K562 (cell line): Measurements from ENCODE around the gene ANO8. TPM values are rescaled to one million over a fixed set of nuclear protein-coding genes. Genes with fewer than 3 reads are reported as not detected.

Source experiments
- CC2D1A ChIP-seq: fragments of 450-650 bp; IDR thresholded peaks from 2 replicates; pipeline ENCODE4 v1.6.1; 2017; ENCODE audit warnings: mild to moderate bottlenecking
- CREB3 ChIP-seq: fragments of 450-650 bp; conservative IDR thresholded peaks from 2 replicates; pipeline ENCODE4 v1.6.1; 2016; ENCODE audit warnings: missing genetic modification characterization, low read depth, mild to moderate bottlenecking, missing compliant biosample characterization, moderate library complexity
- CREBBP ChIP-seq: IDR thresholded peaks from one replicate; pipeline ENCODE4 v1.6.1; 2012; ENCODE audit warnings: low read depth, mild to moderate bottlenecking, control low read depth, inconsistent platforms, low read length
- DMBX1 ChIP-seq: fragments of 250-450 bp; sonication (Bioruptor Pico); IDR thresholded peaks from 2 replicates; pipeline ENCODE4 v1.8.0; 2022; ENCODE audit warnings: inconsistent platforms, mild to moderate bottlenecking, moderate library complexity, borderline replicate concordance
- DNMT1 ChIP-seq: fragments of 450-650 bp; IDR thresholded peaks from 2 replicates; pipeline ENCODE4 v1.6.1; 2016; ENCODE audit warnings: antibody characterized with exemption, mild to moderate bottlenecking
- ELF2 ChIP-seq: fragments of 250-450 bp; sonication (Bioruptor Pico); IDR thresholded peaks from 2 replicates; pipeline ENCODE4 v1.5.0; 2021; ENCODE audit warnings: mild to moderate bottlenecking
- ELK3 ChIP-seq: fragments of 450-650 bp; formaldehyde crosslinking; IDR thresholded peaks from 2 replicates; pipeline ENCODE4 v1.4.0; 2020; ENCODE audit warnings: mild to moderate bottlenecking
- HNRNPK ChIP-seq: fragments of 200-400 bp; formaldehyde crosslinking; IDR thresholded peaks from one replicate; pipeline ENCODE4 v1.6.1; 2018; ENCODE audit warnings: mild to moderate bottlenecking, low read depth, low read length; ENCODE audit not compliant: poor library complexity, severe bottlenecking
- ILF3 ChIP-seq: fragments of 450-650 bp; IDR thresholded peaks from 2 replicates; pipeline ENCODE4 v1.6.1; 2018; ENCODE audit warnings: antibody characterized with exemption, mild to moderate bottlenecking, moderate library complexity, borderline replicate concordance
- KLF16 ChIP-seq: IDR thresholded peaks from 2 replicates; pipeline ENCODE4 v1.6.1; 2016; ENCODE audit warnings: antibody characterized with exemption
- MLLT1 ChIP-seq, 2 experiments: fragments of 450-650 bp; IDR thresholded peaks; 2 replicates each; pipeline ENCODE4 v1.6.1; 2016
- NFIX ChIP-seq: fragments of 250-450 bp; sonication (Bioruptor Pico); IDR thresholded peaks from 2 replicates; pipeline ENCODE4 v1.4.0; 2020; ENCODE audit warnings: low read depth, mild to moderate bottlenecking, moderate library complexity
- POLR2A ChIP-seq: fragments of 450-650 bp; conservative IDR thresholded peaks from 2 replicates; pipeline ENCODE4 v1.6.1; 2016
- POLR2AphosphoS5 ChIP-seq: IDR thresholded peaks from 2 replicates; pipeline ENCODE4 v1.6.1; 2011; ENCODE audit warnings: mild to moderate bottlenecking, low read depth, low read length, moderate library complexity; ENCODE audit not compliant: control insufficient read depth, insufficient read depth
- POLR2G ChIP-seq: fragments of 200-400 bp; formaldehyde crosslinking; IDR thresholded peaks from 2 replicates; pipeline ENCODE4 v1.6.1; 2017; ENCODE audit warnings: low read depth, mild to moderate bottlenecking, antibody characterized with exemption, low read length, moderate library complexity
- PPARD ChIP-seq: fragments of 250-450 bp; sonication (Bioruptor Pico); IDR thresholded peaks from 2 replicates; pipeline ENCODE4 v1.8.0; 2022; ENCODE audit warnings: inconsistent platforms, mild to moderate bottlenecking, moderate library complexity
- RBM15 ChIP-seq: fragments of 200-400 bp; formaldehyde crosslinking; IDR thresholded peaks from 2 replicates; pipeline ENCODE4 v1.6.1; 2018; ENCODE audit warnings: mild to moderate bottlenecking, low read length, moderate library complexity; ENCODE audit not compliant: insufficient read depth
- TCFL5 ChIP-seq: fragments of 250-450 bp; sonication (Bioruptor Pico); conservative IDR thresholded peaks from 2 replicates; pipeline ENCODE4 v1.6.1; 2021; ENCODE audit warnings: mild to moderate bottlenecking, moderate library complexity, matching md5 sums
- ZNF143 ChIP-seq: sonication (generic); formaldehyde crosslinking; IDR thresholded peaks from 2 replicates; pipeline ENCODE4 v1.9.0; 2022; ENCODE audit warnings: mild to moderate bottlenecking, missing genetic modification reagents
- ZNF561 ChIP-seq: fragments of 450-650 bp; formaldehyde crosslinking; conservative IDR thresholded peaks from 2 replicates; pipeline ENCODE4 v1.4.0; 2020; ENCODE audit warnings: mild to moderate bottlenecking, moderate library complexity
- ZNF586 ChIP-seq: fragments of 450-650 bp; formaldehyde crosslinking; conservative IDR thresholded peaks from 2 replicates; pipeline ENCODE4 v1.4.0; 2020; ENCODE audit warnings: mild to moderate bottlenecking, moderate library complexity
- ZNF77 ChIP-seq: fragments of 250-450 bp; sonication (Bioruptor Pico); IDR thresholded peaks from 2 replicates; pipeline ENCODE4 v1.5.0; 2020
- ZSCAN32 ChIP-seq: fragments of 450-650 bp; formaldehyde crosslinking; IDR thresholded peaks from 2 replicates; pipeline ENCODE4 v1.4.0; 2020; ENCODE audit warnings: mild to moderate bottlenecking, moderate library complexity
- polyA plus RNA-seq, 8 experiments: library from polyadenylated mRNA; depleted of rRNA in 4 of 8; stranded (reverse) in 5 of 8; unstranded in 3 of 8; fragments of >200 nt; fragmentation: Nextera tagmentation in 2 of 8; fragmentation: Illumina TruSeq in 1 of 8; extraction: Ambion mirVana in 2 of 8; extraction: Trizol in 1 of 8; gene quantifications; 2 replicates each; pipeline versions ENCODE4 v1.2.1 to v1.2.3, GENCODE V29; 2011 to 2014; ENCODE audit warnings: inconsistent platforms in 1 of 8, missing spikeins in 1 of 8
- total RNA-seq, 7 experiments: library from RNA; depleted of rRNA in 6 of 7; stranded (reverse); fragments of >200 nt in 6 of 7; fragmentation: Illumina TruSeq in 2 of 7; extraction: Trizol in 2 of 7; gene quantifications; 2 replicates each; pipeline versions ENCODE4 v1.2.1 to v1.2.3, GENCODE V29; 2011 to 2021; ENCODE audit warnings: low replicate concordance in 1 of 7
- TF ChIP-seq, protein P1 (sequence below): sonication (generic); formaldehyde crosslinking; IDR thresholded peaks from 2 replicates; pipeline ENCODE4 v1.8.1; 2023; ENCODE audit warnings: mild to moderate bottlenecking, missing genetic modification reagents

The ANO8 gene
- total and polyA plus RNA-seq, 9 of the 15 experiments (the other 6 are each of a cell fraction or from before 2014, with no cell fraction given) = 0.07 to 7.6 (median 2.3) TPM; not detected in 1

DNA sequence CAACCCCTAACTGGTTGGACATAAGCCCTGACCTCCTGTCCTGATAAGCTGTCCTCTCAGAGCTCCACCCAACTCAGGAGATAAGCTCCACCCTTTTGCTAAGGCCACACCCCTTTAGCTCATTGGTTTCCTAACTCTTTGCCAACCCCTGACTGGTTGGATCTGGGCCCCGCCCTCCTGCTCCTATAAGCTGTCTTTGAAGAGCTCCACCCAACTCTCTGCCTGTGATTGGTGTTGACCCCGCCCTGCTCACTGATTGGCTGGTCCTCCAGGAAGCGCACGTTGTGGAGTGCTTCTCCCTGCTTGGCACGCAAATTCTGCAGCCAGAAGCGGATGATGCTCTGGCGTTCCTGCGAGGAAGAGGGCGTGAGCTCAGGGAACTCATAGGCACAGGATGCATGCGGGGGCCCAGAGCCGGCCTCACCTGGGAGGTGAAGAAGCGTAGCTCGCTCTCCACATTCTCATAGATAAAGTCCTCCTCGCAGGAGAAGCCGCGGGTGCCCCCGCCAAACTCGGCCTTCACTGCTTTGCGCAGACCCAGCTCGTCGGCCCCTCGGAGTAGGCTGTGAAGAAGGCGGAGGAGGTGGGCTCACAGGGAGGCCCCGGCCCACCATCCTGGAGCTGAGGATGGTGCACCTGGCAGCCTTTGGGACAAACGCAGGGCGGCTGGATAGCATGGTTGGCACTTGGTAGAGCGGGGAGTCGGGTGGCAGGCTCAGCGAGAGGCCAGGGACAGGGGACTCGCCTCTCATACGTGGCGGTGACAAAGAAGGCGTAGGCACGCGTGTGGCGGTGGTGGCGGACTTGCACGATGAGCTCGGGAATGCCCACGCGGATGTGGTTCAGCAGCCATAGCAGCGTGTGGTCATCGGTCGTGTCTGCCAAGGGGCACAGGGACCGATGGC lies 1.7 kb downstream of the ANO8 start (continued):
- TF ChIP-seq POLR2AphosphoS5 = no peak
- TF ChIP-seq KLF16 = no peak
- TF ChIP-seq ELF2 (CRISPR knock-in tag) = peak; percentile 75
- TF ChIP-seq POLR2A = peak; percentile 35; the same call in 1 of the 2 replicates
- TF ChIP-seq ZSCAN32 (CRISPR knock-in tag) = no peak
- TF ChIP-seq ZNF561 (CRISPR knock-in tag) = no peak
- TF ChIP-seq CREB3 (tag) = no peak
- no peak for TF ChIP-seq ILF3
- peak in 1 of 2 experiments; percentile 16; a peak in 1 of 4 replicates for TF ChIP-seq MLLT1 (IDR thresholded peaks at IDR 0.05)
- TF ChIP-seq TCFL5 = no peak
- no peak for TF ChIP-seq ELK3 (CRISPR knock-in tag)
- no peak for TF ChIP-seq ZNF143 (CRISPR knock-in tag)
- no peak for TF ChIP-seq RBM15
- no peak for TF ChIP-seq DMBX1 (CRISPR knock-in tag)
- TF ChIP-seq, protein P1, sequence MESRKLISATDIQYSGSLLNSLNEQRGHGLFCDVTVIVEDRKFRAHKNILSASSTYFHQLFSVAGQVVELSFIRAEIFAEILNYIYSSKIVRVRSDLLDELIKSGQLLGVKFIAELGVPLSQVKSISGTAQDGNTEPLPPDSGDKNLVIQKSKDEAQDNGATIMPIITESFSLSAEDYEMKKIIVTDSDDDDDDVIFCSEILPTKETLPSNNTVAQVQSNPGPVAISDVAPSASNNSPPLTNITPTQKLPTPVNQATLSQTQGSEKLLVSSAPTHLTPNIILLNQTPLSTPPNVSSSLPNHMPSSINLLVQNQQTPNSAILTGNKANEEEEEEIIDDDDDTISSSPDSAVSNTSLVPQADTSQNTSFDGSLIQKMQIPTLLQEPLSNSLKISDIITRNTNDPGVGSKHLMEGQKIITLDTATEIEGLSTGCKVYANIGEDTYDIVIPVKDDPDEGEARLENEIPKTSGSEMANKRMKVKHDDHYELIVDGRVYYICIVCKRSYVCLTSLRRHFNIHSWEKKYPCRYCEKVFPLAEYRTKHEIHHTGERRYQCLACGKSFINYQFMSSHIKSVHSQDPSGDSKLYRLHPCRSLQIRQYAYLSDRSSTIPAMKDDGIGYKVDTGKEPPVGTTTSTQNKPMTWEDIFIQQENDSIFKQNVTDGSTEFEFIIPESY (CRISPR knock-in tag) = peak; percentile 96
- TF ChIP-seq PPARD (CRISPR knock-in tag) = no peak
- TF ChIP-seq ZNF586 = no peak
- peak; percentile 63 for TF ChIP-seq POLR2G
- TF ChIP-seq ZNF77 = no peak
- no peak for TF ChIP-seq HNRNPK
- no peak for TF ChIP-seq NFIX
- no peak for TF ChIP-seq CREBBP
- TF ChIP-seq DNMT1 = no peak
- peak; percentile 53; the same call in 1 of the 2 replicates for TF ChIP-seq CC2D1A
